Activated naive CD8-positive, alpha-beta T cell treated with anti-CD3 and anti-CD28 coated beads for 36 hours (primary cell): ENCODE measurements around the gene GPR3. TPM values are rescaled to one million over a fixed set of nuclear protein-coding genes. Genes with fewer than 3 reads are reported as not detected.

Experiments used
- DNase-seq: peaks from one replicate; pipeline ENCODE4 v3.0.0; 2021
- H3K27ac Mint-ChIP-seq: one replicate; pipeline ENCODE4 v1.8.0; 2022; ENCODE audit warnings: mild to moderate bottlenecking, moderate library complexity, mixed read lengths
- H3K27me3 Mint-ChIP-seq: one replicate; pipeline ENCODE4 v1.8.0; 2022; ENCODE audit warnings: mild to moderate bottlenecking, mixed read lengths
- H3K36me3 Mint-ChIP-seq: one replicate; pipeline ENCODE4 v1.8.0; 2021; ENCODE audit warnings: mild to moderate bottlenecking, mixed read lengths
- H3K4me1 Mint-ChIP-seq: one replicate; pipeline ENCODE4 v1.8.0; 2021; ENCODE audit warnings: mixed read lengths
- H3K4me3 Mint-ChIP-seq: one replicate; pipeline ENCODE4 v1.8.0; 2022; ENCODE audit warnings: mild to moderate bottlenecking, moderate library complexity, mixed read lengths
- H3K9me3 Mint-ChIP-seq: one replicate; pipeline ENCODE4 v1.8.0; 2022; ENCODE audit warnings: mixed read lengths
- total RNA-seq, 2 experiments: library from RNA; stranded (reverse); gene quantifications; one replicate each; pipeline ENCODE4 v1.2.3, GENCODE V29; 2021

The GPR3 gene
- total RNA-seq, 2 experiments from 2014 or later: 3.5 to 3.9 TPM

DNA sequence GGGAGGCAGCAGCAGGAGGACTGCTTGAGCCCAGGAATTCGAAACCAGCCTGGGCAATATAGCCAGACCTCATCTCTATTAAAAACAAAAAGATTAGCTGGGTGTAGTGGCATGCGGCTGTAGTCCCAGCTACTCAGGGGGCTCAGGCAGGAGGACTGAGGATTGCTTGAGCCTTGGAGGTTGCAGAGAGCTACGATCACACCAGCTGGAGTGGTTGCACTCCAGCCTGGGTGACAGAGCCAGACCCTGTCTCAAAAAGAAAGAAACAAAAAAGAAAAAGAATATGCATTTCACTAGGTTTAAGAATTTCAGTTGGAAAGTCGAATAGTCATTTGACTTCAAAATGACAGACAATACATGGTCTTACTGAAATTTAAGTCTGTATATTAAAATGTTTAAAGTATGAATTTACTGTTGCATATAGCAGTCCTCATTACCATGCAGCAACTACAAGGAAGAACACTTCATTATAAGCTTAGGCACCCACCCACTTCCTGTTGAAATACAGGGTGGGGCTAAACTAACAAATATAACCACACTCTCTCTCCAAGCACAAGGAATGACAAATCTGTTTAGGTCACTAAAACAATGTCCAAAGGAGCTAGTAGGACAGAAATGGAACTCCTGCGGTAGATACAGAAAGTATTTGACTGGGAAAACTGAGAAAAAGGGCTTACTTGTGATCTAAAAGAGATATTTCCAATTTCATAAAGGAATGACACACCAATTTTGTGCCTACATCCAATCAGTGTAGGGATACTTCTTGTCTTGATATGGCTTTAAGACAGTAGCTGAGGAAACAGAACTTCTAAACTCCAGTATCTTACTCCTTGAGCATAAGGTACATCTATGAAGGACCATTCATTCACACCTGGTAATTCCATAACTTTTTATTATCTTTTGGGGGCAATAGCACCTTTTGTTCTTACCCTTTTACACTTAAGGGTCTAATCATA, 44.1 kb downstream of the GPR3 start:
- DNase-seq: no peak
- Mint-ChIP-seq H3K4me3 (peak overlapping the region; percentile 1), H3K4me1 (peaks cover 72% of the 10 kb centered on the region), H3K27ac (peak overlapping the region; percentile 62), H3K9me3 (no peaks in the 10 kb centered on the region), H3K27me3 (no peaks in the 10 kb centered on the region), H3K36me3 (peaks cover 22% of the 10 kb centered on the region)

DNA sequence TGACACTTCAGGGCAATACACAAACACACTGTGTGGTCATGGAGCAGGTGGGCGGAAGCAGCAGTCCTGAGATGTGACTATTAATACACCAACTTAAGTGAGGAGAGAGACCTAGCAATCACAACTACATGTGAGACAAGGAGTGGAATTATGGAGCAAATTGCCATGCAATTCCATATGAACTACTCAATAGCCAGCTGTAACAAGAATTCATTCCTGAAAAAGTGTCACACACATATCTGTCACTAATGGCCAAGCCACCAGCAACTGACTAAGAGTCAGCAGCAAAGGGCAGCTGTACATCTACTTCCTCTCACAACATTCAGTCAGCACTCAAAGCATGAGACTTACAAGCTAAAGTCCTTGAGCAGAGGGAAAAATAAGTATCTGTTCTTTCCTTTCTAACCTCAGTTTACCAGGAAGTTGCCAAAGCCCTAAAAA, 46.2 kb downstream of the GPR3 start:
- no peak overlapping the region for H3K27ac Mint-ChIP-seq
- H3K9me3 Mint-ChIP-seq: no peaks in the 10 kb centered on the region
- H3K27me3 Mint-ChIP-seq: no peaks in the 10 kb centered on the region
- H3K4me3 Mint-ChIP-seq: no peak overlapping the region
- DNase-seq: no peak
- peaks cover 58% of the 10 kb centered on the region for H3K4me1 Mint-ChIP-seq
- H3K36me3 Mint-ChIP-seq: peaks cover 22% of the 10 kb centered on the region

DNA sequence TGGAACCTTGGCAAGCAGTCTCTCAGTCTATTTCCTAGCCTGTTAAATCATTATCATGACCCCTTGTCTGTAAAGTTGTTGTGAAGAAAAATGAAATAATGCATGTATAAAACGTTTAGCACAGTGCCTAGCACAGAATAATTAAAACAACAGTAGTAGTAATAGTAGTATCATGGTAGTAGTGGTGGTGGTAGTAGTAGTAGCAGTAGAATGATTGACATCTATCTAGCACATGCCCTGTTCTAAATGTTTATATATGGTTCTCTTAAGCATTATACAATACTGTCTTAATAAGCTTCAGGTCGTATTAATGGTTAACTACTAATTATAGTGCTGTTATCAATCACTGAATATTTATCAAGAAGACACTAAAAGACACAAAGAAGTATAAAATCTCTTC, 46.7 kb downstream of the GPR3 start:
- H3K4me3 Mint-ChIP-seq: no peak overlapping the region
- peaks cover 19% of the 10 kb centered on the region for H3K36me3 Mint-ChIP-seq
- H3K27ac Mint-ChIP-seq: peak overlapping the region; percentile 18
- no peak for DNase-seq
- no peaks in the 10 kb centered on the region for H3K27me3 Mint-ChIP-seq
- H3K4me1 Mint-ChIP-seq: peaks cover 58% of the 10 kb centered on the region
- no peaks in the 10 kb centered on the region for H3K9me3 Mint-ChIP-seq

DNA sequence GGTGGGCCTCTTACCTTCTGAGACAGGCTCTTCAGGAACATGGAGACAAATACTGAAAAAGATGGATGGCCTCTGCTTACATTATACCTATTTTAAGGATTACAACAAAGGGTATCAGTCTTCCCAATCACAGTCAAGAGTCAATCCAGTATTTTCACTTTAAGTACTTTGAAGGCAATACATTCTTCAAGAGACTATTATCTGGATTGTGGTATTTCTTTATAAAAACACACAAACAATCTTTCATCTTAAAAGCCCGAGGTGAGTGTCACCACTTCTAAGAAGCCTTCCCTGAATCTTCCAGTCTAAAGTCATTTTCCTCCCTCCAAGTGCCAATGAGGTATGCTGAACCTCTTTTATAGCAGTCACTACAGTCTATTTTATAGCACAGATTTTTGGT, 52.2 kb downstream of the GPR3 start:
- peak overlapping the region; percentile 60 for H3K4me3 Mint-ChIP-seq
- peaks cover 3% of the 10 kb centered on the region for H3K9me3 Mint-ChIP-seq
- DNase-seq: no peak
- H3K27me3 Mint-ChIP-seq: no peaks in the 10 kb centered on the region
- H3K4me1 Mint-ChIP-seq: peaks cover 51% of the 10 kb centered on the region
- H3K27ac Mint-ChIP-seq: peak overlapping the region; percentile 92
- H3K36me3 Mint-ChIP-seq: peaks cover 27% of the 10 kb centered on the region

Other genes starting within 250 kb of the GPR3 start
- gene SLC9A1, start 237.5 kb upstream of the GPR3 start, total RNA-seq: 10 to 100 TPM; 19.8 to 22.4 TPM
- gene WDTC1, start 158.0 kb upstream of the GPR3 start, total RNA-seq: 10 to 100 TPM; 14.1 to 15.3 TPM
- gene TMEM222, start 70.5 kb upstream of the GPR3 start, total RNA-seq: 10 to 100 TPM; 38.3 to 41.0 TPM
- gene SYTL1, start 50.6 kb upstream of the GPR3 start, total RNA-seq: 10 to 100 TPM; 39.6 to 45.5 TPM
- gene MAP3K6, start 25.7 kb upstream of the GPR3 start, total RNA-seq: 1 to 10 TPM; 3.0 to 4.5 TPM
- gene FCN3, start 17.8 kb upstream of the GPR3 start, total RNA-seq: not detected
- gene CD164L2, start 9.3 kb upstream of the GPR3 start, total RNA-seq: not detected
- gene WASF2, start 97.5 kb downstream of the GPR3 start, total RNA-seq: 100 to 1,000 TPM; 103 TPM
- gene AHDC1, start 211.5 kb downstream of the GPR3 start, total RNA-seq: 10 to 100 TPM; 10.0 to 12.0 TPM
- under 1 TPM; 0.30 to 0.35 TPM for gene FGR, start 242.6 kb downstream of the GPR3 start, total RNA-seq